Astrocyte (in vitro differentiated cells and primary cell): ENCODE results near the gene TROAP.

ENCODE experiments used
- EZH2 ChIP-seq: IDR thresholded peaks from 2 replicates; pipeline ENCODE4 v1.6.1; 2012; ENCODE audit warnings: mild to moderate bottlenecking, low read length, inconsistent platforms; ENCODE audit not compliant: insufficient read depth
- TF ChIP-seq, protein P1 (sequence below): IDR thresholded peaks from 2 replicates; pipeline ENCODE4 v1.5.1; 2011; ENCODE audit warnings: low read depth, mild to moderate bottlenecking, inconsistent platforms, low read length, moderate library complexity; ENCODE audit not compliant: insufficient read depth

DNA sequence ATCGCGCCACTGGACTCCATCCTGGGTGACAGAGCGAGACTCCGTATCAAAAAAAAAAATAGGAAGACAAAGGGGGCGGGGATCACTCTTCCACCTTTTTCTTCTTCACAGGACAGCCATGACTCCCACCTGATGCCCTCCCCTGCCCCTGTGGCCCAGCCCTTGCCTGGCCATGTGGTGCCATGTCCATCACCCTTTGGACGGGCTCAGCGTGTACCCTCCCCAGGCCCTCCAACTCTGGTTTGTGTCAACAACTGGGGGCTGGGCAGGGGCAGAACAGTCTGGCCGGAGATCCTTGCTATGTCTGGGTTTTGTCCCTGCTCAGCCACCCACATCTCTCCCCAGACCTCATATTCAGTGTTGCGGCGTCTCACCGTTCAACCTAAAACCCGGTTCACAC is 5.8 kb downstream of the TROAP start:
- TF ChIP-seq EZH2: no peak
- TF ChIP-seq, protein P1, sequence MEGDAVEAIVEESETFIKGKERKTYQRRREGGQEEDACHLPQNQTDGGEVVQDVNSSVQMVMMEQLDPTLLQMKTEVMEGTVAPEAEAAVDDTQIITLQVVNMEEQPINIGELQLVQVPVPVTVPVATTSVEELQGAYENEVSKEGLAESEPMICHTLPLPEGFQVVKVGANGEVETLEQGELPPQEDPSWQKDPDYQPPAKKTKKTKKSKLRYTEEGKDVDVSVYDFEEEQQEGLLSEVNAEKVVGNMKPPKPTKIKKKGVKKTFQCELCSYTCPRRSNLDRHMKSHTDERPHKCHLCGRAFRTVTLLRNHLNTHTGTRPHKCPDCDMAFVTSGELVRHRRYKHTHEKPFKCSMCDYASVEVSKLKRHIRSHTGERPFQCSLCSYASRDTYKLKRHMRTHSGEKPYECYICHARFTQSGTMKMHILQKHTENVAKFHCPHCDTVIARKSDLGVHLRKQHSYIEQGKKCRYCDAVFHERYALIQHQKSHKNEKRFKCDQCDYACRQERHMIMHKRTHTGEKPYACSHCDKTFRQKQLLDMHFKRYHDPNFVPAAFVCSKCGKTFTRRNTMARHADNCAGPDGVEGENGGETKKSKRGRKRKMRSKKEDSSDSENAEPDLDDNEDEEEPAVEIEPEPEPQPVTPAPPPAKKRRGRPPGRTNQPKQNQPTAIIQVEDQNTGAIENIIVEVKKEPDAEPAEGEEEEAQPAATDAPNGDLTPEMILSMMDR: no peak
